HEK293 (cell line): ENCODE results near the gene FAM200B.
A peak's percentile ranks its signal among the peaks of the same experiment; 100 is the strongest.

Experiments used
- CTCF ChIA-PET: fragments of 350-600 bp; formaldehyde crosslinking; extraction: SDS; loops from one replicate; lab custom pipeline; 2021; ENCODE audit warnings: antibody characterized with exemption; lab: Yijun Ruan, JAX
- POLR2A ChIA-PET: fragments of 300-600 bp; formaldehyde crosslinking; extraction: SDS; loops from one replicate; lab custom pipeline; 2020; ENCODE audit warnings: antibody characterized with exemption, inconsistent platforms; lab: Yijun Ruan, JAX
- H3K27ac ChIP-seq: fragments of 200-500 bp; sonication (Bioruptor generic); 2 replicates; pipeline ENCODE4 v1.5.1; 2014; ENCODE audit warnings: low read depth, low read length, control low read depth, inconsistent platforms; ENCODE audit errors: extremely low read depth
- H3K36me3 ChIP-seq, 2 experiments: fragments of 200-500 bp in 1 of 2; sonication (Bioruptor generic) in 1 of 2; 1 replicate in 1 of 2; 2 replicates in 1 of 2; pipeline ENCODE4 v1.5.1; 2014 to 2017; ENCODE audit warnings: inconsistent platforms in 2 of 2, low read length in 2 of 2; ENCODE audit not compliant: control insufficient read depth in 2 of 2, insufficient read depth in 1 of 2
- H3K4me1 ChIP-seq: fragments of 200-500 bp; sonication (Bioruptor generic); 2 replicates; pipeline ENCODE4 v1.5.1; 2014; ENCODE audit warnings: mild to moderate bottlenecking, low read length, inconsistent platforms; ENCODE audit not compliant: control insufficient read depth, insufficient read depth
- H3K4me3 ChIP-seq: 2 replicates; pipeline ENCODE4 v1.5.1; 2011; ENCODE audit warnings: low read depth, mild to moderate bottlenecking, control low read depth, low read length, moderate library complexity
- H3K9me3 ChIP-seq: fragments of 200-500 bp; sonication (Bioruptor generic); 2 replicates; pipeline ENCODE4 v1.5.1; 2014; ENCODE audit warnings: low read depth, low read length, inconsistent platforms; ENCODE audit not compliant: control insufficient read depth, insufficient read depth
- AEBP2 ChIP-seq: fragments of 450-650 bp; formaldehyde crosslinking; IDR thresholded peaks from 2 replicates; pipeline ENCODE4 v1.5.1; 2016; ENCODE audit warnings: missing biosample characterization, missing genetic modification characterization, borderline replicate concordance
- GLI2 ChIP-seq: fragments of 450-650 bp; formaldehyde crosslinking; IDR thresholded peaks from 2 replicates; pipeline ENCODE4; 2017; ENCODE audit warnings: missing biosample characterization, missing genetic modification characterization, low read depth, borderline replicate concordance
- HOXA7 ChIP-seq: sonication (generic); formaldehyde crosslinking; IDR thresholded peaks from 2 replicates; pipeline ENCODE4 v1.8.1; 2022; ENCODE audit warnings: missing genetic modification reagents, borderline replicate concordance
- PBX3 ChIP-seq: sonication (generic); formaldehyde crosslinking; IDR thresholded peaks from 2 replicates; pipeline ENCODE4 v1.8.1; 2022; ENCODE audit warnings: mild to moderate bottlenecking, moderate library complexity, missing genetic modification reagents
- ZNF146 ChIP-seq: fragments of 450-650 bp; formaldehyde crosslinking; IDR thresholded peaks from 2 replicates; pipeline ENCODE4 v1.5.1; 2016; ENCODE audit warnings: missing biosample characterization, missing genetic modification characterization
- ZNF148 ChIP-seq: fragments of 450-650 bp; formaldehyde crosslinking; IDR thresholded peaks from 2 replicates; pipeline ENCODE4 v1.5.0; 2017; ENCODE audit warnings: missing biosample characterization, missing genetic modification characterization, borderline replicate concordance
- ZNF239 ChIP-seq: fragments of 450-650 bp; formaldehyde crosslinking; IDR thresholded peaks from 2 replicates; pipeline ENCODE4 v1.5.1; 2016; ENCODE audit warnings: missing biosample characterization, missing genetic modification characterization
- ZNF335 ChIP-seq: fragments of 450-650 bp; formaldehyde crosslinking; conservative IDR thresholded peaks from 2 replicates; pipeline ENCODE4 v1.5.1; 2016; ENCODE audit warnings: missing biosample characterization, missing genetic modification characterization
- ZNF354C ChIP-seq: fragments of 450-650 bp; formaldehyde crosslinking; IDR thresholded peaks from 2 replicates; pipeline ENCODE4 v1.5.1; 2016; ENCODE audit warnings: missing biosample characterization, missing genetic modification characterization, low read depth, borderline replicate concordance
- ZNF404 ChIP-seq: fragments of 450-650 bp; formaldehyde crosslinking; IDR thresholded peaks from 2 replicates; pipeline ENCODE4 v1.5.1; 2017; ENCODE audit warnings: missing biosample characterization, missing genetic modification characterization
- ZNF558 ChIP-seq: fragments of 450-650 bp; formaldehyde crosslinking; IDR thresholded peaks from 2 replicates; pipeline ENCODE4 v1.5.1; 2016; ENCODE audit warnings: missing biosample characterization, missing genetic modification characterization
- ZNF596 ChIP-seq: fragments of 450-650 bp; IDR thresholded peaks from 2 replicates; pipeline ENCODE4 v1.5.0; 2018; ENCODE audit warnings: missing biosample characterization, mild to moderate bottlenecking, missing genetic modification characterization, moderate library complexity
- ZNF626 ChIP-seq: fragments of 450-650 bp; sonication (Bioruptor Pico); formaldehyde crosslinking; IDR thresholded peaks from 2 replicates; pipeline ENCODE4 v1.5.1; 2018; ENCODE audit warnings: missing biosample characterization, missing genetic modification characterization, inconsistent platforms
- ZNF664 ChIP-seq: fragments of 450-650 bp; formaldehyde crosslinking; IDR thresholded peaks from 2 replicates; pipeline ENCODE4 v1.5.1; 2016; ENCODE audit warnings: missing biosample characterization, missing genetic modification characterization
- ZNF670 ChIP-seq: fragments of 450-650 bp; formaldehyde crosslinking; IDR thresholded peaks from 2 replicates; pipeline ENCODE4 v1.5.1; 2016; ENCODE audit warnings: missing biosample characterization, missing genetic modification characterization, low read depth
- ZNF677 ChIP-seq: fragments of 450-650 bp; IDR thresholded peaks from 2 replicates; pipeline ENCODE4 v1.5.0; 2018; ENCODE audit warnings: missing biosample characterization, mild to moderate bottlenecking, missing genetic modification characterization, moderate library complexity
- TF ChIP-seq, protein P1 (sequence below): fragments of 450-650 bp; formaldehyde crosslinking; IDR thresholded peaks from 2 replicates; pipeline ENCODE4 v1.5.1; 2016; ENCODE audit warnings: missing biosample characterization, missing genetic modification characterization, borderline replicate concordance
- TF ChIP-seq, protein P2 (sequence below): fragments of 450-650 bp; formaldehyde crosslinking; IDR thresholded peaks from 2 replicates; pipeline ENCODE4 v1.5.1; 2016; ENCODE audit warnings: missing biosample characterization, missing genetic modification characterization
- TF ChIP-seq, protein P3 (sequence below): fragments of 450-650 bp; formaldehyde crosslinking; IDR thresholded peaks from 2 replicates; pipeline ENCODE4 v1.5.1; 2017; ENCODE audit warnings: missing biosample characterization, mild to moderate bottlenecking, missing genetic modification characterization, moderate library complexity

FAM200B gene

DNA sequence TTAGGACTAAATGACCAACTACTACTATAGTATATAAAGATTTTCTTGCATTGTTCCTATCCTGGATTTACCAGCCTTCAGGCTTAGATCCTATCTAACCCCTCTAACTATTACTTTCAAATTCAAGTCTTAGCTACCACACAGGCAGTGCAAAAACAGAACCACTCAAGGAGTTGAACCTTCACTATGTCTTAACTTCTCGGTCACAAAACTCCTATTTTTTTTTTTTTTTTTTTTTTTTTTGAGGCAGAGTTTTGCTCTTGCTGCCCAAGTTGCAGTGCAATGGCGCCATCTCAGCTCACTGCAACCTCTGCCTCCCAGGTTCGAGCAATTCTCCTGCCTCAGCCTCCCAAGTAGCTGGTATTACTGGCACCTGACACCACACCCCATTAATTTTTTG, 6.3 kb upstream of the FAM200B start:
- ChIA-PET POLR2A (interaction anchor here (0.7 kb wide), 1 partner anchor 102 kb away, joined by 7 read pairs; no protein-coding TSS in a partner anchor), CTCF (interaction anchor here (0.7 kb wide), 1 partner anchor 63 kb away, joined by 3 read pairs; no protein-coding TSS in a partner anchor)
- no peaks in the 10 kb centered on the region for H3K4me1 ChIP-seq
- no peak for TF ChIP-seq ZNF404 (tag by site-specific recombination)
- 0 out of 2 replicates have a peak, but pooled peaks have one; percentile 14 for TF ChIP-seq ZNF664 (tag by site-specific recombination)
- TF ChIP-seq ZNF146 (tag by site-specific recombination), result no peak
- no peak for TF ChIP-seq ZNF354C
- TF ChIP-seq, protein P1, sequence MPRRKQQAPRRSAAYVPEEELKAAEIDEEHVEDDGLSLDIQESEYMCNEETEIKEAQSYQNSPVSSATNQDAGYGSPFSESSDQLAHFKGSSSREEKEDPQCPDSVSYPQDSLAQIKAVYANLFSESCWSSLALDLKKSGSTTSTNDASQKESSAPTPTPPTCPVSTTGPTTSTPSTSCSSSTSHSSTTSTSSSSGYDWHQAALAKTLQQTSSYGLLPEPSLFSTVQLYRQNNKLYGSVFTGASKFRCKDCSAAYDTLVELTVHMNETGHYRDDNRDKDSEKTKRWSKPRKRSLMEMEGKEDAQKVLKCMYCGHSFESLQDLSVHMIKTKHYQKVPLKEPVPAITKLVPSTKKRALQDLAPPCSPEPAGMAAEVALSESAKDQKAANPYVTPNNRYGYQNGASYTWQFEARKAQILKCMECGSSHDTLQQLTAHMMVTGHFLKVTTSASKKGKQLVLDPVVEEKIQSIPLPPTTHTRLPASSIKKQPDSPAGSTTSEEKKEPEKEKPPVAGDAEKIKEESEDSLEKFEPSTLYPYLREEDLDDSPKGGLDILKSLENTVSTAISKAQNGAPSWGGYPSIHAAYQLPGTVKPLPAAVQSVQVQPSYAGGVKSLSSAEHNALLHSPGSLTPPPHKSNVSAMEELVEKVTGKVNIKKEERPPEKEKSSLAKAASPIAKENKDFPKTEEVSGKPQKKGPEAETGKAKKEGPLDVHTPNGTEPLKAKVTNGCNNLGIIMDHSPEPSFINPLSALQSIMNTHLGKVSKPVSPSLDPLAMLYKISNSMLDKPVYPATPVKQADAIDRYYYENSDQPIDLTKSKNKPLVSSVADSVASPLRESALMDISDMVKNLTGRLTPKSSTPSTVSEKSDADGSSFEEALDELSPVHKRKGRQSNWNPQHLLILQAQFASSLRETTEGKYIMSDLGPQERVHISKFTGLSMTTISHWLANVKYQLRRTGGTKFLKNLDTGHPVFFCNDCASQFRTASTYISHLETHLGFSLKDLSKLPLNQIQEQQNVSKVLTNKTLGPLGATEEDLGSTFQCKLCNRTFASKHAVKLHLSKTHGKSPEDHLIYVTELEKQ (tag by site-specific recombination), result no peak
- TF ChIP-seq, protein P2, sequence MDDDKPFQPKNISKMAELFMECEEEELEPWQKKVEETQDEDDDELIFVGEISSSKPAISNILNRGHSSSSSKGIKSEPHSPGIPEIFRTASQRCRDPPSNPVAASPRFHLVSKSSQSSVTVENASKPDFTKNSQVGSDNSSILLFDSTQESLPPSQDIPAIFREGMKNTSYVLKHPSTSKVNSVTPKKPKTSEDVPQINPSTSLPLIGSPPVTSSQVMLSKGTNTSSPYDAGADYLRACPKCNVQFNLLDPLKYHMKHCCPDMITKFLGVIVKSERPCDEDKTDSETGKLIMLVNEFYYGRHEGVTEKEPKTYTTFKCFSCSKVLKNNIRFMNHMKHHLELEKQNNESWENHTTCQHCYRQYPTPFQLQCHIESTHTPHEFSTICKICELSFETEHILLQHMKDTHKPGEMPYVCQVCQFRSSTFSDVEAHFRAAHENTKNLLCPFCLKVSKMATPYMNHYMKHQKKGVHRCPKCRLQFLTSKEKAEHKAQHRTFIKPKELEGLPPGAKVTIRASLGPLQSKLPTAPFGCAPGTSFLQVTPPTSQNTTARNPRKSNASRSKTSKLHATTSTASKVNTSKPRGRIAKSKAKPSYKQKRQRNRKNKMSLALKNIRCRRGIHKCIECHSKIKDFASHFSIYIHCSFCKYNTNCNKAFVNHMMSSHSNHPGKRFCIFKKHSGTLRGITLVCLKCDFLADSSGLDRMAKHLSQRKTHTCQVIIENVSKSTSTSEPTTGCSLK (tag by site-specific recombination), result no peak
- H3K4me3 ChIP-seq, result no peak overlapping the region
- no peaks in the 10 kb centered on the region for H3K9me3 ChIP-seq
- H3K36me3 ChIP-seq, result peaks cover 0 to 10% of the 10 kb centered on the region in 2 experiments; a peak in 1 of 3 replicates
- no peak overlapping the region for H3K27ac ChIP-seq

DNA sequence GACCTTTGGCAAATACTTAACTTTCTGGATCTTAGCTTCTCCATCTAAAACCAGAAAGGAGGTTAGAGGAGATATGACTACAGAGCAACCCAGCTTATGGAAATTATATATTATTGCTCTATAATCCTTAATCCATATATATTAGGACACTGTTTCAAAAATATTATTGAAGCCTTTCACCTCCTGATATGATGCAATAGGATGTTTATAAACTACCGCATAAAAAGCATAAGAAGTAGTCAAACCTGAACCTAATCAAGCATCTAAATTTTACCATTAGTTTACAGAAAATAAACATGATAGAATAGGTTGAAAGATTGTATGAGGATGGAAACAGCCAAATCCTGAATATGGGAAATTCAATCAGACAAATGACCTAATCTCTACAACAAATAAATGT, 5.6 kb upstream of the FAM200B start:
- H3K27ac ChIP-seq, result no peak overlapping the region
- TF ChIP-seq GLI2 (tag by site-specific recombination) (no peak), ZNF670 (tag by site-specific recombination) (no peak), ZNF558 (tag by site-specific recombination) (no peak), ZNF596 (no peak), ZNF148 (no peak), ZNF677 (tag by site-specific recombination) (no peak), AEBP2 (tag by site-specific recombination) (no peak), ZNF239 (tag by site-specific recombination) (no peak), PBX3 (no peak), HOXA7 (CRISPR knock-in tag) (no peak), ZNF335 (tag by site-specific recombination) (no peak), ZNF626 (no peak)
- TF ChIP-seq, protein P3, sequence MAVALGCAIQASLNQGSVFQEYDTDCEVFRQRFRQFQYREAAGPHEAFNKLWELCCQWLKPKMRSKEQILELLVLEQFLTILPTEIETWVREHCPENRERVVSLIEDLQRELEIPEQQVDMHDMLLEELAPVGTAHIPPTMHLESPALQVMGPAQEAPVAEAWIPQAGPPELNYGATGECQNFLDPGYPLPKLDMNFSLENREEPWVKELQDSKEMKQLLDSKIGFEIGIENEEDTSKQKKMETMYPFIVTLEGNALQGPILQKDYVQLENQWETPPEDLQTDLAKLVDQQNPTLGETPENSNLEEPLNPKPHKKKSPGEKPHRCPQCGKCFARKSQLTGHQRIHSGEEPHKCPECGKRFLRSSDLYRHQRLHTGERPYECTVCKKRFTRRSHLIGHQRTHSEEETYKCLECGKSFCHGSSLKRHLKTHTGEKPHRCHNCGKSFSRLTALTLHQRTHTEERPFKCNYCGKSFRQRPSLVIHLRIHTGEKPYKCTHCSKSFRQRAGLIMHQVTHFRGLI, result no peak
- H3K36me3 ChIP-seq, result peaks cover 0 to 10% of the 10 kb centered on the region in 2 experiments; a peak in 1 of 3 replicates
- H3K4me1 ChIP-seq, result no peaks in the 10 kb centered on the region
- no peaks in the 10 kb centered on the region for H3K9me3 ChIP-seq
- no peak overlapping the region for H3K4me3 ChIP-seq
- ChIA-PET POLR2A (interaction anchor here (0.7 kb wide), 1 partner anchor 101 kb away, joined by 7 read pairs; no protein-coding TSS in a partner anchor), CTCF (no interaction called here)
